Measurements from ENCODE around the gene TNS1. TPM values are rescaled to one million over a fixed set of nuclear protein-coding genes. Genes with fewer than 3 reads are reported as not detected.
"Not testable (repeated sequence)": the region's sequence is repeated elsewhere in the genome, so short reads cannot be mapped to it uniquely, and the experiment has no call there.

TNS1 gene
- total RNA-seq, 1 donor from 2014 or later = 46.1 TPM

DNA sequence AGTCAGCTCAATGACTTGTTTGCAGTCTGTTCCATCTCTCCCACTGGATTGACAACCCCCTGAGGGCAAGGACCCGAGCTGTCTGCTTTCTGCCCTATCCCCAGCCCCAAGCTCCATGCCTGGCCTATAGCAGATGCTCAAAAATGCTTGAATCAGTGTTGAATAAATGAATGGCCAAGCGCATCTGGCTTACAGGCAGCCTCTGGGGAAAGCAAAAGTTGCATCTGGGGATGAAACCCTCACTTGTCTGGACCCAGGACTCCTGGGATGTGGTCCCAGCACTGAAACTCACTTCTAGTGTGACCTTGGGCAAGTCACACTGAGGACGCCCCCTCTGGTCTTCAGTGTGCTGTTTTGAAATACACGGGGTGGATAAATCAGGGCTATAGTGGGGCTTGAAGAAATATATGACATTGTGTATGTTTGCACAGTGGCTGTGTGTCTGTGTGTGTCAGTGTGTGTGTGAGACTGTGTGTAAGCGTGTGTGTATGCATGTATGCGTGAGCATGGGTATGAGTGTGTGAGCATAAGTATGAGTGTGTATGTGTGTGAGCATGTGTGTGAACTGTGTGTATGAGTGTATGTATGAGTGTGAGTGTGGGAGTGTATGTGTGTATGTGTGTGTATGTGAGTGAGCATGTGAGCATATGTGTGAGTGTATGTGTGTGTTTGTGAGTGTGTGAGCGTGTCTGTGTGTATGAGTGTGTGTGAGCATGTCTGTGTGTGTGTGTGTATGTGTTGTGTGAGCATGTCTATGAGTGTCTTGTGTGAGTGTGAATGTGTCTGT lies 27.8 kb upstream of the TNS1 start:
- no peak for DNase-seq (ENCODE audit: extremely low read depth, low read depth, low spot score)

- no peak for DNase-seq (ENCODE audit: extremely low read depth, low read depth, low spot score)
Observed at GRCh38 chr2:218029366-218030360, 26.9 kb upstream of the TNS1 start.

- no peak for DNase-seq (ENCODE audit: extremely low read depth, low read depth, low spot score)
Observed at GRCh38 chr2:218028562-218029348, 26.0 kb upstream of the TNS1 start.

DNA sequence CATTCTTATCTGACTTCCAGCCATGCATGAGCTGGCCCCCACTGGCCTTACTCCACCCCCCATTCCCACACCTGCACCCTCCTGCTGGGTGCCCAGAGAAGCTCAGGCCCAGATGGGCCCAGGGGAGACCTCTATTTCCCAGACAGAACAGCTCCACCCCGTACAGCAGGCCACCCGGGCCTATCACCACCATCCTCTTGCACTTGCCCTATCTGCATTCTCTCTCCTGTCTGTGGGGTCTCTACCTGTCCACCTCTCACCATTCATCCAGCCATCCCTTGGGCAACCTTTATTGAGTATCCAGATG lies 25.3 kb upstream of the TNS1 start:
- DNase-seq (ENCODE audit: extremely low read depth, low read depth, low spot score) = no peak

GRCh38 chr2:218027426-218028188 lies 24.8 kb upstream of the TNS1 start:
- DNase-seq (ENCODE audit: extremely low read depth, low read depth, low spot score) = no peak

GRCh38 chr2:218026676-218027425 lies 24.1 kb upstream of the TNS1 start:
- DNase-seq (ENCODE audit: extremely low read depth, low read depth, low spot score) = no peak

- DNase-seq (ENCODE audit: extremely low read depth, low read depth, low spot score) = no peak
Observed at GRCh38 chr2:218026244-218026643, 23.4 kb upstream of the TNS1 start.

DNA sequence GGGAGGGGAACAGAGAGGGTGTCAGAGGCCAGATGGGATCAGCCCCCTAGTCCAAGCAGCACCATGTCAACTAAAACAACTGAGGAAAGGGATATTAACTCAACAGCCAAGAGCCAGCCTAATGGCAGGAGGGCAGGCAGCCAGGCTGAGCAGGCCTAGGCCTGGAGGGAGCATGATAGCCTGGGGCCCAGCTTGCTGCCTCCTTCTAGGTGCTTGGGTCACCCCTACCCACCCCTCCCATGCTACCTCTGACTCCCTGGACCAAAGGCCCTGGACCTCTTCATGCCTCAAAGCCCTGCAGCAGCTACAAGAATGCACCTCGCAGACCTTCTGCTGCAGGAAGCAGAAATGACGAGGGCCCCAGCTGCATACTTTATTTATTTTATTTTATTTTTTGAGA lies 22.1 kb upstream of the TNS1 start:
- no peak for DNase-seq (ENCODE audit: extremely low read depth, low read depth, low spot score)

DNA sequence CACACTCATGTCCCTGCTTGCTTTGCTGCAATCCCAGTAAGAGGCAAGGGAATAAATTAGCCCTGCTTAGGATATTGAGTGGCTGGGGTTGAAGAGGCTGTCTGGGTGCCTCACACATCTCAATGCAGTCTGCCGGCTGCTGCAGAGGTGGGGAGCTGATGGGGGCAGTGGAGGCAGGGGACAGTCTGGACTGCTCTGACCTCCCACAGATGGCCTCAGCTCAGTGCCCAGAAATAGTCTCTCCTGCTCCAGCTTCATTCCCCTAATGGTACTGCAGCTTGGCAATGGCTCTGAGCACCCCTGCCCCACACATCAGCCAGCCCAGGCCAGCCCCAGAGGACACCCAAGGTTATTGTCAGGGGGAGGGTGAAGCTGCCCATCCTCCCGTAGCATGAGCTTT lies 21.5 kb upstream of the TNS1 start:
- no peak for DNase-seq (ENCODE audit: extremely low read depth, low read depth, low spot score)

- DNase-seq (ENCODE audit: extremely low read depth, low read depth, low spot score) = no peak
Observed at GRCh38 chr2:218023636-218024035, 20.8 kb upstream of the TNS1 start.

GRCh38 chr2:218022851-218023530 lies 20.2 kb upstream of the TNS1 start:
- no peak for DNase-seq (ENCODE audit: extremely low read depth, low read depth, low spot score)

- no peak for DNase-seq (ENCODE audit: extremely low read depth, low read depth, low spot score)
Observed at GRCh38 chr2:218022131-218022850, 19.5 kb upstream of the TNS1 start.

- no peak for DNase-seq (ENCODE audit: extremely low read depth, low read depth, low spot score)
Observed at GRCh38 chr2:218021536-218022071, 18.8 kb upstream of the TNS1 start.

DNA sequence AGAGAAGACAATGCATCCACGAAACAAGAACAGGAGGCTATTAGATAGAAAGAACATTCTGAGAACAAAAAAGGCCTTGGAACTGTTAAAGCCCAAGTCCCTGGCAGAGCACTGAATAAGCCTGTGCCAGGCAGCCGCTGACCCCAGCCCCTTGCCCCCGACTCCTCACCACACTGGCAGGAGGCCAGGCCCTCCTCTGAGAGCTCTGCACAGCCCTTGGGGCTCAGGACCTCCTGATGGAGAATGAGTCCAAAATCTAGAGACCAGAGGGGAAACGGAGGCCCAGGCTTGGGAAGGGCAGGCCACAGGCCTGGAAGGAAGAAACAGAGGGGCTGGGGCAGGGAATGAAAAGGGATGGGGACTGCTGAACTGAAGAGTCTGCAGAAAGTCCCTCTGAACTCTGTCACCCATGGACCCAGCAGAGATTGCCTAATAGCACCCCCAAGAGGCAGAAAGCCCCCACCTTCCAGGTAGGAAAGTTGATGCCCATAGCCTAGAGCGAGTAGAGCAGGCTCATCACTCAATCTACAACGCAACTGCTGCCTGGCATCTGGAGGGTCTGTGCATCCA lies 18.3 kb upstream of the TNS1 start:
- DNase-seq (ENCODE audit: extremely low read depth, low read depth, low spot score) = no peak

DNA sequence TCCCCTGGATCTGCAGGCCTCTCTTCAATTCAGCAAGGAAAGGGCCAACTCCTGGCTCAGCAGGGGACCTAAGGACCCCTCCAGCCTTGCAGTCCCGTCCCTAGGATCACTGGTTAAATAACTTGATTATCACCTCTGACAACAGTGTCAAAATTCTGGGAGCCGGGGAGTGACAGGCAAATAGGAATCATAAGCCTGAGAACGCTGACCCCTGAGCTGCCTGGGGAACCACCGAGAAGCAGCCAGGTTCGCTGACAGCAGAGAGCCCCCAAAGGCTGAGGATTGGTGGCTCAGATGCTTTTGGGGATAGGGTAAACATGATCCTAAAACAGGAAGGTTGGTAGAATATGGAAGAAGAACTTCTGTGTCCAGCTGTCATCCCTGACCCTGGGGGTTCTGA lies 17.5 kb upstream of the TNS1 start:
- no peak for DNase-seq (ENCODE audit: extremely low read depth, low read depth, low spot score)

GRCh38 chr2:218019411-218020060 lies 16.7 kb upstream of the TNS1 start:
- DNase-seq (ENCODE audit: extremely low read depth, low read depth, low spot score) = no peak

- DNase-seq (ENCODE audit: extremely low read depth, low read depth, low spot score) = not testable (repeated sequence)
Observed at GRCh38 chr2:218018842-218019125, 16.0 kb upstream of the TNS1 start.
